Keratinocyte (primary cell): ENCODE results near the gene SERF2.

Source experiments
- CTCF ChIP-seq, 3 experiments: IDR thresholded peaks in 1 of 3; conservative IDR thresholded peaks in 1 of 3; optimal IDR thresholded peaks in 1 of 3; 2 replicates in 2 of 3; 3 replicates in 1 of 3; pipeline versions ENCODE3 to v1.5.1; 2011; ENCODE audit warnings: low read length in 3 of 3, mild to moderate bottlenecking in 3 of 3, moderate library complexity in 2 of 3, control low read depth in 1 of 3, inconsistent platforms in 1 of 3; ENCODE audit not compliant: insufficient read depth in 2 of 3; ENCODE audit errors: extremely low read depth in 1 of 3
- EZH2 ChIP-seq: IDR thresholded peaks from one replicate; pipeline ENCODE4 v1.6.1; 2012; ENCODE audit warnings: inconsistent platforms, mild to moderate bottlenecking, low read length, moderate library complexity

- TF ChIP-seq CTCF (optimal IDR thresholded peaks at IDR 0.05 in 1 of 3, IDR thresholded peaks at IDR 0.05 in 1 of 3, conservative IDR thresholded peaks at IDR 0.05 in 1 of 3; ENCODE audit: extremely low read depth in 1 of 3, insufficient read depth in 2 of 3, low read length in 3 of 3): no peak
- TF ChIP-seq EZH2: no peak
Measured at GRCh38 chr15:43791993-43792760, at the start of gene SERF2.
